HG03354 (cell line): ENCODE results near the gene ADARB2.
"Not testable (repeated sequence)": the region's sequence is repeated elsewhere in the genome, so short reads cannot be mapped to it uniquely, and the experiment has no call there.

Experiments
- ATAC-seq: cut with Tn5 transposase; IDR thresholded peaks from one replicate; pipeline ENCODE4 v1.9.1; 2021; ENCODE audit warnings: mild to moderate bottlenecking; ENCODE audit not compliant: unreplicated experiment, poor library complexity, severe bottlenecking

ADARB2 gene

GRCh38 chr10:1737222-1738061 lies at the start of gene ADARB2:
ADARB2 (minus strand) TSS chr10:1737525.
- peak; percentile 86 for ATAC-seq

DNA sequence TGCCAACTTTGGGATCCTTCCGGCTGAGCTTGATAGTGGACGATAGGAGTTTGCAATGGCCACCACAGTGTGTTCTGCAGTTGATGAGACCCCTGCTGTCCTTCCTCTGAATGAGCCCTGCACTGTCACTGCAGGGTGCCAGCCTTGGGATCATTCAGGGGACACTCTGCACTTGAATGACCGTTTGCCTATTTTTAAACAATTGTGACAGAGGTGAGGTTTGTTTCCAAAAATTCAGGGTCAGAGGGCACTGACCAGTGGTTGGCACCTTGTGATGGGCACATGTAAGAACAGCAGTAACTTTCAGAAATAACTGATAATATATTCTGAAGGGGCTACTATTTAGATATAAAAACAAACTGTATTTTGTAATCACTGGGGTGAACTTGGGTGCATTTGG lies 48.5 kb upstream of the ADARB2 start:
- ATAC-seq: no peak

DNA sequence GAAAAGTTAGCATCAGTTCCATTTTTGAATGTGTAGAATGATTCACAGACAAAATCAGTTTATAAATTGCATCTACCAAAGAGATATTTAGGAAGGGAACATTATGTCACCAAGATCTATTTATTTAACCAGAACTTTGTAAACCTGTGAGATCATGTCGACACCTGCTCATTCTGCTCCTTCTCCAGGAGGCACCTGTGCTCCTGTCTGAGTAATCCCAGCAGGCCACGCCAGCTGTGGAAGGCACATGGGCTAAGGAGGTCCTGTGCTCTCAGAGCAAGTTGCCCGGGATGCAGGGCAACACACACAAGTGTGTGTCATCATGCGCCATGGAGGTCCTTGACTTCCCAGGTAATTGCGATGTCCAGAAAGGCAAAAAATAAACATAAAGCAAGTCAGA lies 45.5 kb upstream of the ADARB2 start:
- no peak for ATAC-seq

- no peak for ATAC-seq
Measured at GRCh38 chr10:1779796-1780195, 42.5 kb upstream of the ADARB2 start.

- no peak for ATAC-seq
Measured at GRCh38 chr10:1778375-1778969, 41.1 kb upstream of the ADARB2 start.

- ATAC-seq: no peak
Measured at GRCh38 chr10:1776127-1776662, 38.9 kb upstream of the ADARB2 start.

DNA sequence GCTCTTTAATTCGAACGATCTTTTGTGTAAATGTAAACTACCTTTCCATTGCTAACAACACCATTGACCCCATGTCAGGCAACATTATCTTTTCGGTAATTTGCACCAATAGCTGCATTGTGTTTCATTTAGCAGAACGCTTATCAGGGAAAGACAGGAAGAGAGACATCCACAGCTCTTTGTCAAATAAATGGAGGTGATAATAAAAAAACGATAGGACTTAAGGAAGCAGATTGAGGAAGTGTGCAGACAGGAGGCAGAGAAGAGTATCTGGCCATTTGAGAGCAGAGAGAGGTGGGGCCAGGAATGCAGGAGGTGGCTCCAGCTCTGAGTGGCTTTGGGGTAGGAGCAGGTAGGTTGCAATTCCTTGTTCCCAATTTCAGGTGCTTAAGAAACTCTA lies 37.5 kb upstream of the ADARB2 start:
- no peak for ATAC-seq

DNA sequence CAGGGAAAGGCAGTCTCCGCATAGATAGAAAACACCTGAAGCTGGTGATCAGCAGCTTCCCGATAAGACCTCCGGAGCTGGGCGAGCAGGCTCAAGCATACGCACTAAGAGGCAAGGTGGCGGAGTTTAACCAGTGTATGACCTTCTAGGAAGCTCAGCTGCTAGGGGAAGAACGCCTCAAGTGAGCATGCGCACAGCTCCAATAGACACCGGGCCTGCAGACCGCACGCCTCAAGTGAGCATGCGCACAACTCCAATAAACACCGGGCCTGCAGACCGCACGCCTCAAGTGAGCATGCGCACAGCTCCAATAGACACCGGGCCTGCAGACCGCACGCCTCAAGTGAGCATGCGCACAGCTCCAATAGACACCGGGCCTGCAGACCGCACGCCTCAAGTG lies 35.9 kb upstream of the ADARB2 start:
- not testable (repeated sequence) for ATAC-seq

DNA sequence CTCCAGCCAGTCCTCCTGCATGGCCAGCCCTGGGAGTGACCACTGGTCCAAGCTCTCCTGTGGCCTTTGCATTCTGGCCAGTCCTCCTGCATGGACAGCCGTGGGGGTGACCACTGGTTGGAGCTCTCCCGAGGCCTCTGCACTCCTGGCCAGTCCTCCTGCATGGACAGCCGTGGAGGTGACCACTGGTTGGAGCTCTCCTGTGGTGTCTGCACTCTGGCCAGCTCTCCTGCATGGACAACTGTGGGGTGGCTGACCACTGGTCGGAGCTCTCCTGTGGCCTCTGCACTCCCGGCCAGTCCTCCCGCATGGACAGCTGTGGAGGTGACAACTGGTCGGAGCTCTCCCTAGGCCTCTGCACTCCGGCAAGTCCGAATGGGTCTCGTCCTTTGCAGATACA lies 28.7 kb upstream of the ADARB2 start:
- no peak for ATAC-seq

DNA sequence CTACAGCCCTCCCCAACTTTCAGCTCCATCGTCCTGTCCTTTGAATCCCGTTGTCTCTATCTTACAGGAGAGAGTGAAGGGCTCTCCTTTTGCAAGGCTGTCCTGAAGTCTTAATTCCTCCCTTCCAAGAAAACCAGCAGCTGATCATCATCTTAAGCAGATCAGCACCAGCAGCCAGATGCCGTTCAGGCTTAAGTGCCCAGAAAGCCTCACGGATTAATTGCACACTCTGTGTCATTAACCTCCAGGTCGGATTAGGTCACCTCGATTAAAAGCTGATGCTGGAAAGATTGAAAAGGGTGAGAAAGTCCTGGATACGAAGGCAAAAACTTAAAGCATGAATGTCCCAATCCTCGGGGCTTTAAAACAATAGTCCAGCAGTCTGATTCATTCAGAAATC lies 24.8 kb upstream of the ADARB2 start:
- ATAC-seq: no peak

DNA sequence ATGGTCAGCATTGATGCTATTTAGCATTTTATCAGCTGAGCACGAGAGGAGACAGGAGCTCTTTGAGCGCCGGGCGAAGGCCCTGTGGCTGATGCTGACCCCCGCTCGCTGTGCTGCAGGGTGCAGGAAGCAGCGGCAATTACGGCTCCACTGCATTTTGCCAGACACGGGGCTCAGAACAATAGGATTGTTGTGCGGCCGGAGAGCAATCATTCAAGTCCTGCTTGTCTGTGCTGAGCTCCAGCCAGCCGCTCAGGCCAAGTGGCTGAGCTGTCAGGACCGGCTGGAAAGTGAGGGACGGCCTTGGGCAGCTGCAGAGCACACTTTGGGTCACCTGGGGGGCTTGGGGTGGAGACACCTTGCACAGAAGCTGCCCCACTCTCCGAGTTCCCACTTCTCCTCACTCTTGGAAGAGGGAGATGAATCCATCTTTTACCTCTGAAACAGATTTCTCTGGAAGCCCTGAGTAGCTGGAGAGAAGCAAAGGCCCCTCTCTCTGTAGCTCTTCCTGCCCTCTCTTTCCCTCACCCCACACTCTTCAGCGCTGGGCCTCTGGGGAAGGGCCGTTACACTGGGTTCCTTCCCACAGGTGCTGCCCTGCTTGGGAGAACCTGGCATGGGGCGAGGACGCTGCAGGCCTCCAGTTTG lies 17.3 kb upstream of the ADARB2 start:
- no peak for ATAC-seq

DNA sequence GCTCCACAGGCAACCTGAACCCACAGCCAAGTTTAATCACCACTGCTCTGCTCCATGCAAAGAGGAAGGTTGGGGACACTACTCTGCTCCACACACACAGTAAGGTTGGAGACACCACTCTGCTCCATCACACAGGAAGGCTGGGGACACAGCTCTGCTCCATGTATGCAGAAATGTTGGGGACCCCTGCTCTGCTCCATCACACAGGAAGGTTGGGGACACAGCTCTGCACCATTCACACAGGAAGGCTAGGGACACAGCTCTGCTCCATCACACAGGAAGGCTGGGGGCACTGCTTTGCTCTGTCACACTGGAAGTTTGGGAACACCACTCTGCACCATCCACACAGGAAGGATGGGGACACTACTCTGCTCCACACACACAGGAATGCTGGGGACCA lies 14.8 kb upstream of the ADARB2 start:
- no peak for ATAC-seq

DNA sequence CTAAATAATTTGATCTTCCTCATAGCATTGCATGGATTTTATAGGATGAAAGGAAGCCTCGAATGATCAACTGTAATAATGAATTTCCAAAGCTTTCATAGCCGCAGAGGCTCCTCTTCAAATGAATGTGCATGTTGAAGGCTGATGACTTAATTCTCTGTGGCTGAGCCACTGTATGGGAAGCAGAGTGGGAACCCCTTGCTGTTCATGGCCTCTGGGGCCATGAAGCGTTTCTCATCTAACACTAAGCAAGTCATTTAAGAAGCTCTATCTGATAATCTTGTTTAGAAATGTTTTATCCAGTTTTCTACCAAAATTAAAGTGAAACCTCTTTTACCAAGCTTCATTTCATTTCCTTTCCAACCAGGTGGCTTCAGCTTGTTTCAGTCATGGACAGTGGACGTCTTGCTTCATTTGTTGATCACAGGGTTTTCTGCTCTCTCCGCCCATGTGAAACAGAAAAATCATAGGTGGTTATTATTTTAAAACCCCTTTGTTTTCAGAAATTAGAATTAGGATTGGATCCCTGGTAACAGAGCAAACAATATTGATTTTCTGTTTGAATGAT lies 10.3 kb upstream of the ADARB2 start:
- ATAC-seq: no peak

GRCh38 chr10:1746796-1747195 lies 9.5 kb upstream of the ADARB2 start:
- no peak for ATAC-seq

GRCh38 chr10:1745780-1746456 lies 8.6 kb upstream of the ADARB2 start:
- no peak for ATAC-seq

GRCh38 chr10:1744524-1744923 lies 7.2 kb upstream of the ADARB2 start:
- no peak for ATAC-seq

DNA sequence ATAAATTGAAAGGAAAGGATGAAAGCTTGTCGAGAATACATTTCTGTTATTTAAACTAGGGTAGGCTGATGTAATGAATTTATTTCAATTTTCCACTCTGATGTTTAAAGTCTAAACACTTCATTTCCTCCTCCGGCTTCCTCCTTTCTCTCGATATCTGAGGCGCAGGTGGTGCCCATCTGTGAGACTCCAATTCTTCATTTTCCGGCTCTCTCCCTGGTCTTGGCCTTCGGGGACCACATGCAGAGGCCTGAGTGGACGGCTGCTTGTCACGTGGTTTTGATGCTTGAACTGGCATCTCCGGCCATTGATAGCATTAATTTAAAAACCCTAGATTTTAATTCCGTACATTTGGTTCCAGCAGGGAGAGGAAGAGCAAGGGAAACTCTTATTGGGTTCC lies 5.8 kb upstream of the ADARB2 start:
- no peak for ATAC-seq

DNA sequence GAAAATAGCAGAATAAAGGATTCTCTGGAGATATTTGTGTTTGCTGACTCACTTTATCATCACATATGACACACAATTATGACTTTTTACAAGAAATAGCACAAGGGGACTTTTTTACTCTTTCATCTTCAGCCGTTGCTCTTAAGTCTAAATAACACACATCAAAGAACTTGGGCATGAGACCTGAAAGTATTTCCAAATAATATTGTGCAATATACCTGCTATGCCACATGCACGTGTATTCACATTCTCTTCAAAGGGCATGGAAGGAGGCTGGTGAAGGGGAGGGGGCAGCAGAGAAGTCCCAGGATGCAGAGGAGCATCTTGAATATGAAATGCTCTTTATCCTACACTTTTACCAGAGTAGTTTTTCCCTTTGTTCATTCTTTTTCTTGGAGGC lies 4.1 kb upstream of the ADARB2 start:
- no peak for ATAC-seq

DNA sequence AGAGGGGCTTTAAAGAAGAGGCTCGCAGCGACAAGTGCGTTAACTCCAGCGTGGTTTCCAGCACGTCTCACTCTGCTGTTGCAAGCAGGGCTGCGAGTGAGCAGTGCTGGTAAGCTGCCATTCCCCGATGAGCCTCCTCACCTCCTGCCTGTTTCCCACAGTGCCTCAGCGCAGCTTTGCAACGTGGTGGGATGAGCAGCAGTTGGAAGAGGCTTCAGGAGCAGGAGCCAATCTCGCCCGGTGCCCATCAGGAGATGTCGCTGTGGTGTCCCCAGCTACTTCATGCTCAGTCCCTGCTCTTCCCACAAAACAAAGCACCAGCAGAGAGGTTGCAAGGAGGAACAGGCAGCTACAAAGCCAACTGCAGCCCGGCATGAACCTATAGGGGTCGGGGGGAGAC lies 2.4 kb upstream of the ADARB2 start:
- no peak for ATAC-seq

DNA sequence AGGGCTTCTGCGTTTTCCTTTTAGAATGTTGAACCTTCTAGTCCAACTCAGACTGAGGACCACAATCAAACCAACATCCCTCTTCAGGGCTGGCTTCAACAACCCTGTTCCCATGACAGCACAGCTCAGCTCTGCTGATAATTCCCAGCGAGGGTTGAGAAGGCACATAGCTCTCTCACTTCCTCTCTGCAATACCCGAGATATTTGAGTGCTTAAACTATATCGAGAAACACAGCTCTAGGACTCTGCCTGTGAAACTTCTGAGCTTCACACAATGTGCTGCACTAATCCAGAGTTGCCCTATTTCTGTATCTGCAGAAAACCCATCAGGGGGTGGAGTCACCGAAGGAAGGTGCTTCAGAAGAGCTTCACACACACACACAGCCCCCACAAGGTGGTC lies 1.6 kb upstream of the ADARB2 start:
- ATAC-seq: peak; percentile 42
